ENCODE results near the gene MYO18B.

MYO18B gene

DNA sequence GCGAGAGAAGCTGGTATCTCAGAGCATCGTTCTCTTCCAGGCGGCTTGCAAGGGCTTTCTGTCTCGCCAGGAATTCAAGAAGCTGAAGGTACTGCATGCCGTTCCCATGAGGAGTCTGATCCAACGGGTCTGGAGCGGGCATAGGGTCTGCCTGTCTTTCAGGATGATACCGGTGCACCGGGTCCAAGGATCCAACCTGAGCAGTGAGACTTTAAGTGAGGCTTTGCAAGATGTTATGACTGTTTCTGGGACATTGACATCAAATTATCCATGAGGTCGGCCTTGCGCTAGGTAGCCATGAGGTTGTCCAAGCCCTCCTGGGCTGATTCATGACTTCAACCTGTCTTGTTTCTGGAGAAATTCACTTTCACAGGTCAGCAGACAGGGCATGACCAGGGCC, 132.3 kb downstream of the MYO18B start:
- no peak for DNase-seq

DNA sequence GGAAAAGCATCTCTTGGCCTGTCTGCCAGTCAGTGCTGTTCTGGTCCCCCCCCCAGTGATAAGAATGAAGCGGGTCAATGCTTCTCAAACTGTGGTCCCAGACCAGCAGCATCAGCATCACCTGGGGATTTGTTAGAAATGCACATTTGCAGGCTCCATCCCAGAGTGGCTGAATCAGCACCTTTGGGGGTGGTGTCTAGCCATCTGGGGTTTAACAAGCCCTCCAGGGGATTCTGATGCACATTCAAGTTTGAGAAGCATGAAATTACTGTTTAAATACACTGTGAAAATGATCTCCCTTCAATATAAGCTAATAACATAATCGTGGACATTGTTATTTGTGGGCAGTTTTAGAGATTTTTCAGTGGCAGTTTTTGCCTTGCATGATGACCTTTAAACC, 133.5 kb downstream of the MYO18B start:
- DNase-seq, result no peak

DNA sequence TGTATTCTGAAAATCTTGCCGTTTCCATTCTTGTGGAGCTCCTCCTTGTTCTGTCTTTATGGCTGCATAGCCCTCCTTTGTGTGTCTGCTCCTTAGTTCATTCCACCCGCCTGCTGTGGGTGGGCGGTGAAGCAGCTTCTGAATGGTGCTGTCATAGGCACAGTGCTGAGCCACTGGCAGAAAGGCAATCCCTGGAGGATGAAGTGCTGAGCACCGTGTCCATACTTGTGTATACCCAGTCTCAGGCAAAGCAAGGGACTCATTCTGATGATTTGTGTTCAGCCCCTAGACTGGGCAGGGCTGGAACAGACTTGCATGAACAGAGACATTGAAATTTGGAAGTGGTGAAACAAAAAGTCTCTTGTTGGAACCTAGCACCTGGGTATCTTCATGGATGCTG, 134.9 kb downstream of the MYO18B start:
- DNase-seq, result no peak

DNA sequence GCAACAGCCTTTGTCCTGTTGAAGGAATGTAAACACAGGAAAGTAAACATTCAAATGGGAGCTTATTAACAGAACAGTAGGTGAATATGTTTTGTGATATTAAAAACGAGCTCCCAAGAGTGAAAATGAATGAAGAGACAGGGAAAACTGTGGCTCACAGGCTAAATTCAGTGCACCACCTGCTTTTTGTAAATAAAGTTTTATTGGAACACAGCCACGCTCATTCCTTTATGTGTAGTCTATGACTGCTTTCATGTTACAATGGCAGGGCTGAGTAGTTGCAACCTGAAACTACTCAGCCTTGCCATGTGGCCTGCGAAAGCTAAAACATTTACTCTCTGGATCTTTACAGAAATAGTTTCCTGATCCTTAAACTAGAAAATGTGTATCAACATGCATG, 136.9 kb downstream of the MYO18B start:
- no peak for DNase-seq

DNA sequence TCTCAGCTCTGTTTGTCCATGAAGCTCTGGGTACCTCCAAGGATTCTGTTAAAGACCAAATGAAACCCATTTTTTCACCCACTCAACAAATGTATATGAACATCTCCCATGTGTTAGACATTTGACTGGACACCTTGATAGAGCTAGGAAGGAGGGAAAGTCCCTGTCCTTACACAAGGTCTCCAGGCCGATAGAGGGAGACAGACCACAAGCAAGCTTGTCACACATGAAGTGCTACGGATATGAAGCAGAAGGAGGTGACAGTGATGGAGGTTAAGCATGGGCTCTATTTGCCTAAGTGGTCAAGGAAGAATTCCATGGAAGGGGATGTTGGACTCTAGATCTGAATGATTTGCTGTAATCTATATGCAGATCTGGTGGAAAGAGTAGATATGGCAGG, 138.5 kb downstream of the MYO18B start:
- no peak for DNase-seq

DNA sequence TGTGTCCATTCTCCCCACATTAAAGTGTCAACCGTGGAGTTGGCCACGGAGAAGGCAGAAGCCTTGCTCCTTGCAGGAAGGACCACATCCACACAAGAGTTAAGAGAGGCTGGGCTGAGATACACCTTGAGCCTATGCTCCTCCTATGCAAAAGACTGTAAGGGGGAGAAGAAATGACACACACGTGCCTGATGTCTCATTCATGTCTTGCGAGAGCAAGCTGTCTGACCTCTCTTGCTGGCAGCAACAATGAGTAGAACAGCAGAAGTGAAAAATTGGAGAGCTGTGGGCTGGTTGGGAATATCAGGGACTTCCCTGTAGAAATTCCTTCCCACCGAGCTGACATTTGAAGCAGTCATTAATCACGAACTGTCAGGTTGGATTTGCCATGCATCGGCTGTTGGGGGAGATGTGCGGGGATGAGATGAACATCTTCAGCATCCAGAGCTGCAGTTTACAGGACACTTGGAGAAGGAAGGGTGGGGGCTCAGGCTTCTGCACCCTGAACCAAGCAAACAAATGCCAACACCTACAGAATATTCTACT, 139.3 kb downstream of the MYO18B start:
- no peak for DNase-seq

DNA sequence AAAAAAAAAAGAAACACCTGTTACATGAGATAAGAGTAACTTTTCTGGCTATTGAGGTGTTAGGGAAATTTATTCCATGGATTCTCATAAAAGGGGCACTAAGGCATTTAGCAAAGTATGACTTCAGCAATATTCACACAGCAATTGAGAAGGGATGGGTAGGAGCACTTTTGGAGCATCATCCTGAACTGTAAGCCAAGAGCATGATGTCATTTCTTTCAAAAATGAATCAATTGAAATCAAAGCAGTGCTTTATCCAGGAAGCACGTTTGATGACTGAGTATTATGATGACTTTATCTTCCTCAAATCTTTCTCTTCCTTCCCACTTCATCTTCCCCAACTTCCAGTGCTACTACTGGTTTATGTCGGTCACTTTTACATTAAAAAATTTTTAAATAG, 140.4 kb downstream of the MYO18B start:
- DNase-seq, result no peak

DNA sequence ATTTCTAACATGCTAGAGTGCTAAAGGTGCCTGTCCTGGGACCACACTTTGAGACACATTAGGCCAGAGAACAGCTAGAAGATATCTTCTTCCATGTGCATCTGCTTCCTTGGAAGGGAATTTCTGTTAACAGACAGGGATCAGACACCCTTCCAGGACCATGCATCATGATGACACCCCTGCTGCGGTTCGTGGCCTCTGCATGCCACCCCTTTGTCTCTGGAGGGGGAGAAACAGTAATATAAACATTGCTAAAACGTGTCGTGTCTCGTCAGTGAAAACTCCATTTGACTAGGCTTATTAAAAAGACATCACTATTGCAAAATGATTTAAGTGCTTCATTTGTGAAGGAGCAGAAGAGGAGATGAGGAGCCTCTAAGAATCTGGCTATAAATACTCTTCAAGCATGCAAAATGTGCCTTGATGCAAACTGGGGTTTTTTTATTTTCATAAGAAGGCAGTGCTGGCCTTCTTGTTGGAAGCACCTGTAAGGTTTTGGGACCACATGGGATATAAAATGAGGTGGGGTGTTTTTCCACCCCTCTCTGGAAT, 141.6 kb downstream of the MYO18B start:
- DNase-seq, result no peak

DNA sequence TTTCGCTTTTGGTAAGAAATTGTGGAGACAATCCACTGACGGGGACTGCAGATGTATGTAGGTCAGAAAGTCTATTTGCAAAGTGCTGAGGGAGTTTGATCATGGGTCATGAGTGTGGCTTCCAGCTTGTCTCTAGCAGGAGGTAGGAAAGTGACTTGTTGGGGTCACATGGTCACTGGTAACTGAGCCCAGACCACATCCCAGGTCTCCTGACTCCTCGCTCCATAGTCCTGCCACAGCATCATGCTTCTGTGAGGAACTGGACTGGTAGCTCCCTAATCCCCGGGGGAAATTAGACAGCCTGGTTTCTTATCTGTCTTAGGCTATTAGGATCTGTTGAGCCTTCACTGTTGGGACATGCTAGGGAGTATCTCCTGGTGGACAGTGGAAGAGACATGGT, 142.1 kb downstream of the MYO18B start:
- DNase-seq, result no peak

DNA sequence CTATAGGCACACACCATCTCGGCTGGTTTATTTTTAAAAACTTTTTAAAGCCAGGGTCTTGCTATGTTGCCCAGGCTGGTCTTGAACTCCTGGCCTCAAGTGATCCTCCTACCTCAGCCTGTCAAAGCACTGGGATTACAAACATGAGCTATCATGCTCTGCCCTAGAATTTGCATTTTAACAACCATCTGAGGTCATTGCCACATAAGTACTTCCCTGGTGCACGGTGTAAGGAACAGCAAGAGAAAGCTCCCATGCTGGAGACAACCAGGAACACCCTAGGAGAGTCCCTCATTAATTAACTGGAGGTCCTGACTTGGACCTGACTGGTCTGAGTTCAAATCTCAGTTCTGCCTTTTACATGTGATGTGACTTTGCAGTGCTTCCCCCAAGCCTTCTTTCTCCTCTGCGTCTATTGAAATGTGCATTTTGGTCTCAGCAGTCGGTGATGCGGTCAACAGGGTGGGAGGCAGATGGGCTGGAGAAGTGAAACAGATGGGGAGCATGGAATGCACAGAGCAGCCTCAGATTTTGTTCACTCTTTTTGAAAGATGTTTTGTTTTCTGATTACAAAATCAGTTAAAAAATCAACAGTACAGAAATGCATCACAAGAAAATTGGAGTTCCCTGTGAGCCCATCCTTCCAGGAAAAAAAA, 146.5 kb downstream of the MYO18B start:
- DNase-seq, result no peak

DNA sequence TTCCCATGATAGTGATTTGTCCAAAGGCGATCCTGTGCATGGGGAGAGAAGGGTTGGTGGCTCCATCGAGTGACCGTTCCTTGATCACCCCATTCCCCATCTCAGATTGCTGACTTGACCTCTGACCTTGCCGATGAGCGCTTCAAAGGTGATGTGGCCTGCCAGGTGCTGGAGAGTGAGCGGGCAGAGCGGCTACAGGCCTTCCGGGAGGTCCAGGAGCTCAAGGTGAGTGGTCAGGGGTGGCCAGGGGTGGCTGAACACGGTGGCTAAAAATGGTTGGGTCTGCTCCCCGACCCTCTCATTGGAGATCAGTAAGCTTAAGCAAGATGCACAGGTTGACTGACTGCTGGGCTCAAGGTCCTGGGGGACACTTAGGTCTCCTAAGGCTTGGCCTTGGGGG, 148.7 kb downstream of the MYO18B start:
- DNase-seq, result no peak

DNA sequence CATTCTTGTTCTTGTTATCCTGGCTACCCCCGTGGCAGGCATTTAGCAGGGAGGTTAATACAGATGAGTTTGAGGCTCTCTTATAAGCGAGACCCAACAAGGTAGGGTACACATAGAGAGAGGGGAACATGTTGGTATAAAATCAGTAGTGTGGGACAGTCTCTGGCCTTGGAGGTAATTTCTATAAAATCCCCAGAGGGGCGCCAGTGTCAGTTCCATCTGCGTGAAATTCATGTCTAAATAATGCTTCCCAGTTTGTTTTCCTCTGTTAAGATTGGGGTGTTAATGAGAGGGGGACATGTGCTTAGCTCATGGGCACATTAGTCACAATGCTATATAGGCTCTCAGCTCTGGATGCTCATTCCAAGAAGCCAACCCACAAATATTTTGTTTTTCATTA, 150.7 kb downstream of the MYO18B start:
- DNase-seq, result no peak

DNA sequence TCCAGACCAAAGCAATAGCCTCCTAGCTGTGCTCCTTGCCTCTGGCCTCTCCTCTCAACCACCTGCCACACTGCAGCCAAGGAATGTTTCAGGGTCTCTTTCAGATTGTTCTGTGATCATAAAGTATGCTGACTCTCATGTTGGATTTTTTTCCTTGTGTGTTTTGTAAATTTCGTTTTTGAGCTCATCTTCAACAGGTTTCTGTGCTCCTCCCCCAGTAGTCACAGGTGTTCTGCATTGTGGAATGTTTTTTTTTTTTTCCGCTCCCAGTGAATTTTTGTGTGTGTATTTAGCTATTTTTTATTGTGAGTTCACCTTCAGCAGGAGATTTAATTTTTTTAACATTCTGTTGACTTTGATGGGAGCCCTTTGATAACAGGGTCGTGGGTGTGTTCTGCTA, 153.7 kb downstream of the MYO18B start:
- no peak for DNase-seq

DNA sequence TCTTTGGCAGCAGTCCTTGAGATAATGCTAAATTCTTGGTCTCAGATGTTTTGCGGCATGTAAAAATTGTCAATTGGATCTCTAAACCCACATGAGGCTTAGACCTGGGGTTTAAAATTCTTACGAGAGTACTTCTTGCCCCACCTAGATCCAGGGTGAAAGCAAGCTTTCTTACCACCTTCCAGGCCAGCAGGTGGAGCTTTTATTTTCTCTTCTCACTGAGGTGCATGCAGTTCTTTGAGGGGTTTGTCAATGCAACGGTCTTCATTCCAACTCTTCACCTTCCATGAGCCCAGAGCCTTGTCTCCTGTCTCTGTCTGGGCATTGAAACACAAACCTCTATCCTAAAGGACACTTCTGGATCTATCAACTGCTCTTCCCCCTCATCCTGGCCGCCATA, 154.1 kb downstream of the MYO18B start:
- DNase-seq, result no peak

DNA sequence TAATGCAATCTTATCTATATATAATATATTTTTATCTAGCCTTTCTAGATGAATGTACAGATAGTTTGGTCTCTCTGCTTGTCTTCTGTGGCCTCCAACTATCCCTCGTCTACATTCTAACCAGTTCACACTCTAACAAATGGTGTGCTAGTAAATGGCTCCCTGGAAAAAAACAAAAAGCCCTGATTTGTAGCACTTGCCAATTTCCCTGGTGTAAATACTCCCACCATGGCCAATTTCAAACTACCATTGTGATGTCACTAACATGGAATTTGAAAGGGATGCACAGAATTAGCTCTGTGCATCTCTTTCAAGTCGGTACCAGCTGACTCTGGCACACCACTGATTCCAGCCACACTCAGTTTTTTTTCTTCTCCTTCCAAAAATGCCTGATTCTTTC, 154.6 kb downstream of the MYO18B start:
- no peak for DNase-seq

DNA sequence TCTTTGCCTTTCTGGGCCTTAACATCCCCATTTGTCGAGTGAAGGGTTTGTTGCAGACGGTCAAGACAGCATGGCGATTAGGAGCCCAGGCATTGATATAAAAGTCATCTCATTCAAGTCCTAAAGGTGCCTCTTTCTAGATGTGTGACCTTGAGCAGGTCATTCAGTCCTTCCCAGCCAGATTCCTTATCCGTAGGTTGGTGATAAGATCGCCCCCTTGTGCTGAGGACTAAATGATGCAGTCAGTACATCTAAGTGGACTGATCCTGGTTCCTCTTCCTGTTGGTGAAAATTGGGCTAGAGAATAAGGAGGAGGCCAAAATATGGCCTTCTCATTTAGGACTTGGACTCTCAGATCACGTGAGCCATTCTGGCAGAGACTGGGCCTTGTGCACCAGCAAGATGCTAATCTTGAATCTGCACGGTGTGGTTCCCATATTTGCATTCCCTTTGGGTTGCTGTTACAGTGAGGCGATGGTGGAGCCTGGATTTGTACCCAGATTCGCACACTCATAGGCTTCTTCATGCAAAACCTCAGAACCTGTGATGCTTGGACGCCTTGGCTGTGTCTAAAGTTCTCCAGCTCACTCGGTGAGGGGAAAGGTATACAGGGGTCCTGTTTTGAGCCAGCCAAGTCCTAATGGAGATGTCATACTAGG, 156.8 kb downstream of the MYO18B start:
- DNase-seq, result no peak

DNA sequence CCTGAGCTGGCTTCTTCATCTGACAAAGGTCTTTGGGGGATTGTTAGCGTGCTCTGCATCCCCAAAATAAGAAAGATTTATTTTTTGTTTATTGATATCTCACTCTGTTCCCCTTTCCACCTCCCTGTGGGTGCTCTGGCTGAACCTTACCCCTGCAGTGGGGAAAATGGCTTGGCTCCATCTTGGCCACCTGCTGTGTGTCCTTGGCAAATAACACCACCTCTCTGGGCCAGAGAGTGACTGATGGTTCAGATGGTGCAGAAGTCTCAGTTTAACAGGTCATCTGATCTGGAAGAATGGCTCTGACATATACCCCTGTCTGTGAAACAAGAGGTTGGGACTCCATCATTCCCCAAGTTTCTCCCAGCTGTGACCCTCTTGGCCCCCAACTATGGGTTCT, 157.6 kb downstream of the MYO18B start:
- DNase-seq, result no peak

DNA sequence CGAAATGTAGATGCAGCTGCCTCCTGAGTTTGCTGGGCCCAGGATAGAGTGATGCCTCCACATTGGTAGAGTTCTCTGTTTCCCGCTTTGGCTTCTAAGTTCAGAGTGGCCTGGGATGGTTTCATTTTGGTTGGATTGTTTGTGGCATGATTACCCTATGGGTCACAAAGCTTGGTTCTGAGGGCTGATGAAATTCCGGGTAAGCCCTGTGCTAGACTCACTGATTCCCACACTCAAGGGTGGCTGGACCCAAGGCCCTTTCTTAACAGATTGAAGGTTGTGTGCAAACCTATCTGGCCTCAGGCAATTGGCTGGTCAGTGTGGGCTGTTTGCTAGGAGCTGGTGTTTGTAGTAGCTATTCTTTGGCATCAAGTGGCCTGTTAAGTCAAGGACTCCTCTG, 158.4 kb downstream of the MYO18B start:
- no peak for DNase-seq

DNA sequence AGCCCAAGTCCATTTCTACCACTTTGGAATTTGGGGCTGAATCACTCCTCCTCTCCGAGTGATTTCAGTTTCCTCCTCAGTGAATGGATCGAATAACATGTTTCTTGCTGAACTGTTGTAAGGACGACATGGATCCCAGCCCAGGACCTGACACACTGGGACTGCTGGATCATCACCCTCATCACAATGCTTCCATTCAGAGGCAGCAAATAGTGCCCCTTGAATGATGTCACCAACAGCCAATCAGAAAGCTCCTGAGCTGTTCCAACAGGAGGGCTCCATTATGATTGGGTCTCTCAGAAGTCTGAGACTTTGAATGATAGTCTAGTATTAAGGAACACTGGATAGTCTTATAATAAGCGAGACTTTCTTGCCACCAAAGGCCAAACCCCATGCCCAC, 158.9 kb downstream of the MYO18B start:
- DNase-seq, result no peak

DNA sequence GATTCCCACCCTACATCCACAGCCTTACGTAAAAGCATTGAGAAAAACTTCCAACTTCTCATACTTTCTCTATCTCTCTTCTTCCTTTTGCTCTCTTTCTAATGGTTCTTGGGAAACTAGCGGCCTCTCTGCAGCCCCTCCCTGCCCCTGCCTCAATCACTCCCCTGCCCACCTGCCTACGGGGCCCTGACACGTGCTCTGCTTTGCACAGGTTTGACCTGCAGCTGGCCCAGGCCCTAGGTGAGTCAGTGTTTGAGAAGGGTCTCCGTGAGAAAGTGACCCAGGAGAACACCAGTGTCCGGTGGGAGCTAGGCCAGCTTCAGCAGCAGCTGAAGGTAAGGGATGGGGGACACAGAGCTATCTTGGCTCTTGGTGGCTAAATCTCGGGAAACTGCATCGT, 160.4 kb downstream of the MYO18B start:
- no peak for DNase-seq

DNA sequence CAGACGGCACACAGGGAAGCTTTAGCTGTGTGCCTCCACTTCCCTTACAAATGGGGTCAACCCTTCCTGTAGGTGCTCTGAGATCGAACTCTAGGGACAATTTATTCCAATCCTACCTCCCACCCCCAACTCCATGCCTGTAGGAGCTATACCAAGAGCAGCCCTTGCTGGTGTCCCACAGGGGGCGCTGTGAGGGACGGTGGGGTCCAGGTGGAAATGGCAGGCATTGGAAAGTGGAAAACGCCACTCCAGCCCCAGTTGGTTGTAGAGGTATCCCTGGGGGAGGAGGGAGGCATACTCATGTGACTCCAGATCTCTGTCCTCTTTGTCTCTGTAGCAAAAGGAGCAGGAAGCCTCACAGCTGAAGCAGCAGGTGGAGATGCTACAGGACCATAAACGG, 161.3 kb downstream of the MYO18B start:
- no peak for DNase-seq

DNA sequence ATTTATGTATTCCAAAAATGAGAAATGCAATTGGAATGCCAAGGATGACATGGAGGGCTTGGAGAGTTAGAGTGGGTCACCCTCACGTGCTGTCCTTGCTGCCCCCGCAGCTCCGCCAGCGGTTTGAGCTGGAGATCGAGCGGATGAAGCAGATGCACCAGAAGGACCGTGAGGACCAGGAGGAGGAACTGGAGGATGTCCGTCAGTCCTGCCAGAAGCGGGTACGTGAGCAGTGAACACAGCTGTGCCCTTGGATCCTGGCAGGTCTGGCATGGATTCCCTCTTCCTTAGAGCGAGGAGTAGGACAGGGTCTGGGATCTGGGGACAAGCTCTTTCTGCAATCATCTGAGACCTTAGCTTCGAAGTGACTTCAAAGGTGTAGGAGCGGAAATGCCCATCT, 166.2 kb downstream of the MYO18B start:
- DNase-seq, result no peak

DNA sequence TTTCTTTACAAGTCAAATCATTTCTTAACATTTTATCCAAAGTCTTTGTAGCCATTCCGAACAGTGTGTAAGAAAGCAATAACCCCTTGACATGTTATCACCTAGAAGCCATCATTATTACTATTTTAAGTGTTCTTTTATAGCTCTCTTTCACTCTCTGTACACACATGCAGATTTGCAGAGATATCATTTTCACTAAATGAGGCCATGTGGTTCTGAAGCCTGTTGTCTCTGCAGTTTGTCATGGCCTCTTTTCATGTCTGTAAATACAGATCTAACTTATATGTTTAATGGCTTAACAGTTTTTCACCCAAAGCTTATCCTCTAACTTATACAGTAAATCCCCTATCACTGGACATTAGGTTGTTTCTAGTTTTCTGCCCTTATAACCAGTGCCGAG, 166.8 kb downstream of the MYO18B start:
- DNase-seq, result no peak

DNA sequence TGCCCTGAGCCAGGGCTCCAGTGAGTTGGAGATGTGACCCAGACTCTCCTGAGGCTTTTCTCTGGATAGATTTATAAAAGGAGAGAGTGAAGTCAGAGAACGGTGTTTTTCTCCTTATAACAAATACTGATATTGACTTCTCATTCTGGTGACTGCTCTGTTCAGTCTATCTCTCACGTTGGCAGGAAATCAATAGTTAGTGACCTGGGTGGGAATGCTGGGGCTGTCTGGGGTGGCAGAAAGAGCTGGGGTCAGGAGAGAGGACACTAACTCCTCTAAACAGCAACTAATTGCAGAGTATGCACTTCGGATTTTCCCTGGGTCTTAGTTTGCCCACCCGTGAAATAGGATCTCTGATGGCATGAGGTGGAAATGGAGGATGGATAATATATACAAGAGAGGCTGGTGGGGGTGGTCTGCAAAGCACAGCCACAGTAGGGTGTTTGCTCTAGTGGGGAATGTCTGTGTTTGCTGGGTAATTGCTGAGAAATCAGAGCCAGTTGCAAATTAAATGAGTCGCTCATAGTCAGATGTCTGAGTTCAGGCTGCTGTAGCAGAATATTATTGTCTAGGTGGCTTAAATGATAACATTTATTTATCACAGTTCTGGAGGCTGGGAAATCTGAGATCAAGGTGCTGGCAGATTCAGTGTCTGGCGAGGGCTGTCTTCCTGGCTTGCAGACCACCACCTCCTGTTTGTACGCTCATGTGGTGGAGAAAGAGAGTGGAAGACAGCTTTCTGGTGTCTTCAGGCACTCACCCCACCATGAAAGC, 167.8 kb downstream of the MYO18B start:
- no peak for DNase-seq

Data from fibroblast of upper back skin (primary cell).